ENCODE results near the gene HSD17B4.

HSD17B4 gene

GRCh38 chr5:119583684-119584083, 131.4 kb downstream of the HSD17B4 start:
- DNase-seq (ENCODE audit: extremely low read depth in 1 of 2, low read depth in 1 of 2): no peak
